GM12874 (cell line): ENCODE results near the gene DUSP22.

Source experiments
- CTCF ChIP-seq: IDR thresholded peaks from 2 replicates; pipeline ENCODE4 v1.5.1; 2011; ENCODE audit warnings: low read depth, mild to moderate bottlenecking, control low read depth, low read length, moderate library complexity; ENCODE audit not compliant: insufficient read depth

The DUSP22 gene

GRCh38 chr6:255041-255750 lies 37.1 kb upstream of the DUSP22 start:
- no peak for TF ChIP-seq CTCF

- no peak for TF ChIP-seq CTCF
Observed at GRCh38 chr6:255751-256083, 36.6 kb upstream of the DUSP22 start.

GRCh38 chr6:256169-256568 lies 36.1 kb upstream of the DUSP22 start:
- TF ChIP-seq CTCF: no peak

- no peak for TF ChIP-seq CTCF
Observed at GRCh38 chr6:257031-257725, 35.1 kb upstream of the DUSP22 start.

GRCh38 chr6:257774-258173 lies 34.5 kb upstream of the DUSP22 start:
- TF ChIP-seq CTCF: no peak

GRCh38 chr6:259316-259715 lies 33.0 kb upstream of the DUSP22 start:
- TF ChIP-seq CTCF: no peak

- no peak for TF ChIP-seq CTCF
Observed at GRCh38 chr6:259901-260508, 32.3 kb upstream of the DUSP22 start.
